ENCODE results near the gene ACY1. TPM values are rescaled to one million over a fixed set of nuclear protein-coding genes. Genes with fewer than 3 reads are reported as not detected.

Gene ACY1
- total and polyA plus RNA-seq, 11 donors, result 14.8 to 45.3 (median 25.4) TPM

DNA sequence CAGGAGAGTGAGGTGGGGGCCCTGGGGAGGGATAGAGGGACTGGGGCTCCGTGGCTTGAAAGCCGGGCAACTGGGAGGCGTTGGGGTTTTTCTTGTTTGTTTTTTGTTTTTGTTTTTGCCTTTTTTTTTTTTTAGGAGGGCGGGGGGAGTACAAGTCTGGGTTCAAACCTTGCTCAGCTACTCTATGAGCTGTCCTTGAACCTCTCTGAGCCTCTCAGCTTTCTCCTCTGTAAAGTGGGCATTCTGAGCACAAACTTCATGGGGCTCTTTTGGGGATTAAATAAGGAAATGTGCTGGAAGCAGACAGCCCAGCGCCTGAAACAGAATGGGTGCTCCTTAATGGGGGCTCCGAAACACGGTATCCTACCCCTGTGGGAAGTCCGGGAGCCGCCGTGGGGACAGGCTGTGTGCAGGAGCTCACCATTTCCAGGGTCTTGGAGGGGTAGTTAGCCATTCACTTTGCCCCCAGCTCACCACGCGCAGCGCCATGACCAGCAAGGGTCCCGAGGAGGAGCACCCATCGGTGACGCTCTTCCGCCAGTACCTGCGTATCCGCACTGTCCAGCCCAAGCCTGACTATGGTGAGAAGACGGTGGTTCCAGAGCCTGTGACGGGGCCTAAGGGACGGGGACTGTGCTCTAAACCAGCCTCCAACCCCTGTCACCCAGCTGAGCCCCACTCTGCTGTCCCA is 388 bp downstream of the ACY1 start:
- Histone ChIP-seq H3K27ac (peak overlapping the region; percentile 92 to 98 (median 95)), H3K27me3 (no peaks in the 10 kb centered on the region), H3K36me3 (peaks cover 0 to 4% (median 0%) of the 10 kb centered on the region in 9 donors), H3K4me1 (peaks cover 5 to 29% (median 20%) of the 10 kb centered on the region in 12 donors), H3K4me3 (peak overlapping the region; percentile 38 to 84 (median 70)), H3K9me3 (no peaks in the 10 kb centered on the region)
- ATAC-seq (no peak), DNase-seq (no peak)
- TF ChIP-seq CTCF (IDR thresholded peaks at IDR 0.05) (no peak), POLR2A (IDR thresholded peaks at IDR 0.05) (no peak)
- intact Hi-C loops (cut with DNase I), result no loop called here
- WGBS, 4 donors, result 55 to 74% (median 71%) methylated on average over 13 to 22 of the region's 22 CpGs

DNA sequence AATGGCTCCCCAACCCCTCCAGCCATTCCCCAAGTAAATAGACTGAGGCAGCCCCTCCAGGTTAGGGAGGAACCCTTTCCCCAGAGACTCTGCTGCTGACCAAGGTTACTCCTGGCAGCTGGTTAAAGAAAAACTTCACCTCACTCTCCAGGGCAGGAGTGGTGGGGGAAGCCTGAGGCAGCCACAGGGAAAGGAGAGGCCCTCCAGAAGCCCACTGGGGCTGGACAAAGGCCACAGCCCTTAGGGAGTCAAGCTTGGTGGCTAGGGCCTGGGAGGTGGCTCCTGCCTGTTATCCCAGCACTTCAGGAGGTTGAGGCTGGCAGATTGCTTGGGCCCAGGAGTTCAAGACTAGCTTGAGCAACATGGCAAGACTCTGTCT is 923 bp downstream of the ACY1 start:
- Histone ChIP-seq H3K4me1 (peaks cover 5 to 32% (median 21%) of the 10 kb centered on the region in 12 donors), H3K9me3 (no peaks in the 10 kb centered on the region), H3K27me3 (no peaks in the 10 kb centered on the region), H3K4me3 (peak overlapping the region in 2 of 12 donors; percentile 74 to 78), H3K27ac (peak overlapping the region; percentile 92 to 98 (median 95)), H3K36me3 (peaks cover 0 to 4% (median 0%) of the 10 kb centered on the region in 9 donors)
- no peak for TF ChIP-seq CTCF (IDR thresholded peaks at IDR 0.05)
- TF ChIP-seq POLR2A (IDR thresholded peaks at IDR 0.05), result no peak
- ATAC-seq, result no peak
- intact Hi-C loops (cut with DNase I), result no loop called here
- DNase-seq, result no peak

GRCh38 chr3:51985063-51985462 is 1.7 kb downstream of the ACY1 start:
- 80 to 88% (median 84%) methylated on average over 3 to 6 of the region's 6 CpGs for WGBS, 4 donors
- H3K9me3 ChIP-seq, result no peaks in the 10 kb centered on the region
- intact Hi-C loops (cut with DNase I), result no loop called here
- TF ChIP-seq CTCF (IDR thresholded peaks at IDR 0.05) (no peak), POLR2A (IDR thresholded peaks at IDR 0.05) (no peak)
- no peak for ATAC-seq
- no peak for DNase-seq
- H3K36me3 ChIP-seq, result peaks cover 0 to 4% (median 0%) of the 10 kb centered on the region in 9 donors
- peaks cover 5 to 37% (median 25%) of the 10 kb centered on the region in 12 donors for H3K4me1 ChIP-seq
- no peak overlapping the region for H3K4me3 ChIP-seq
- H3K27ac ChIP-seq, result no peak overlapping the region
- no peaks in the 10 kb centered on the region for H3K27me3 ChIP-seq

GRCh38 chr3:51986010-51986947 is 2.9 kb downstream of the ACY1 start:
- ATAC-seq (no peak), DNase-seq (no peak)
- WGBS, 4 donors, result 85 to 89% (median 87%) methylated on average over 10 to 12 of the region's 12 CpGs
- no peak overlapping the region for H3K27ac ChIP-seq
- TF ChIP-seq POLR2A (IDR thresholded peaks at IDR 0.05) (no peak), CTCF (IDR thresholded peaks at IDR 0.05) (no peak)
- no peaks in the 10 kb centered on the region for H3K9me3 ChIP-seq
- H3K27me3 ChIP-seq, result no peaks in the 10 kb centered on the region
- no peak overlapping the region for H3K4me3 ChIP-seq
- peaks cover 0 to 2% (median 0%) of the 10 kb centered on the region in 9 donors for H3K36me3 ChIP-seq
- intact Hi-C loops (cut with DNase I), result no loop called here
- peaks cover 5 to 36% (median 24%) of the 10 kb centered on the region in 12 donors for H3K4me1 ChIP-seq
